ENCODE measurements around the gene PROSER1. TPM values are rescaled to one million over a fixed set of nuclear protein-coding genes. Genes with fewer than 3 reads are reported as not detected.

The PROSER1 gene
- total and polyA plus RNA-seq, 10 of the 15 experiments (the other 5 are each of a cell fraction or from before 2014, with no cell fraction given): 14.3 to 66.0 (median 26.9) TPM

GRCh38 chr13:39037880-39038568 is at the start of gene PROSER1, which contains the start of gene NHLRC3 (continued):
- TF ChIP-seq ZNF592 (IDR thresholded peaks at IDR 0.05): peak; percentile 89; the same call in 1 of the 2 replicates
- 0 out of 2 replicates have a peak, but pooled peaks have one; percentile 47 for TF ChIP-seq CBX5 (IDR thresholded peaks at IDR 0.05; ENCODE audit: low read depth)
- peak in 1 of 2 experiments; percentile 83; a peak in 2 of 4 replicates for TF ChIP-seq SRF (IDR thresholded peaks at IDR 0.05; ENCODE audit: low read depth in 2 of 2, low read length in 2 of 2)
- TF ChIP-seq NKRF (conservative IDR thresholded peaks at IDR 0.05): peak; percentile 81
- peak; percentile 39; the same call in 1 of the 2 replicates for TF ChIP-seq CHD2 (IDR thresholded peaks at IDR 0.05; ENCODE audit: borderline replicate concordance, low read depth, low read length)
- peak; percentile 98 for TF ChIP-seq IRF5 (IDR thresholded peaks at IDR 0.05; ENCODE audit: borderline replicate concordance)
- peak; percentile 81 for TF ChIP-seq POLR2A (IDR thresholded peaks at IDR 0.05; ENCODE audit: low read depth, low read length)
- TF ChIP-seq EP300 (IDR thresholded peaks at IDR 0.05; ENCODE audit: borderline replicate concordance in 1 of 2, control insufficient read depth in 1 of 2, low read depth in 2 of 2, low read length in 2 of 2): no peak
- TF ChIP-seq NFYB (IDR thresholded peaks at IDR 0.05; ENCODE audit: insufficient read depth, low read depth, low read length): peak; percentile 59; the same call in 1 of the 2 replicates
- TF ChIP-seq SP1 (IDR thresholded peaks at IDR 0.05; ENCODE audit: low read depth, low read length): peak; percentile 90
- TF ChIP-seq KAT2A (conservative IDR thresholded peaks at IDR 0.05; ENCODE audit: control insufficient read depth, low read depth, low read length): no peak
- TF ChIP-seq HDAC6 (IDR thresholded peaks at IDR 0.05; ENCODE audit: unreplicated experiment): no peak
- TF ChIP-seq RELB (IDR thresholded peaks at IDR 0.05; ENCODE audit: low read depth): peak; percentile 98

Measured in GM12878 (cell line).